SJSA1 (cell line): Measurements from ENCODE around the gene LRRC4B. TPM values are rescaled to one million over a fixed set of nuclear protein-coding genes. Genes with fewer than 3 reads are reported as not detected.

Experiments
- DNase-seq, 2 experiments: peaks; one replicate each; pipeline ENCODE4 v3.0.0-alpha.2; 2015 to 2020; ENCODE audit warnings: low spot score in 2 of 2, low read depth in 1 of 2
- H3K27ac ChIP-seq: fragments of 250-450 bp; sonication (Bioruptor Pico); 2 replicates; pipeline ENCODE4 v1.5.1; 2020; ENCODE audit warnings: mild to moderate bottlenecking, moderate library complexity
- H3K27me3 ChIP-seq: fragments of 250-450 bp; sonication (Bioruptor Pico); replicated peaks from 2 replicates; pipeline ENCODE4 v1.5.1; 2020; ENCODE audit warnings: mild to moderate bottlenecking, moderate library complexity
- H3K36me3 ChIP-seq: fragments of 250-450 bp; sonication (Bioruptor Pico); 2 replicates; pipeline ENCODE4 v1.5.1; 2020; ENCODE audit warnings: mild to moderate bottlenecking
- H3K4me1 ChIP-seq: fragments of 250-450 bp; sonication (Bioruptor Pico); replicated peaks from 2 replicates; pipeline ENCODE4 v1.6.1; 2021; ENCODE audit warnings: mild to moderate bottlenecking
- H3K4me3 ChIP-seq: fragments of 250-450 bp; sonication (Bioruptor Pico); 2 replicates; pipeline ENCODE4 v1.5.1; 2020; ENCODE audit warnings: mild to moderate bottlenecking
- H3K9me3 ChIP-seq: fragments of 250-450 bp; sonication (Bioruptor Pico); replicated peaks from 2 replicates; pipeline ENCODE4 v1.5.1; 2020; ENCODE audit warnings: mild to moderate bottlenecking
- total RNA-seq: library from RNA; depleted of rRNA; stranded (reverse); fragments of >200 nt; shearing (Covaris generic); gene quantifications from 2 replicates; pipeline ENCODE4 v1.2.3, GENCODE V29; 2014

LRRC4B gene
- total RNA-seq, 1 experiment from 2014 or later = not detected

DNA sequence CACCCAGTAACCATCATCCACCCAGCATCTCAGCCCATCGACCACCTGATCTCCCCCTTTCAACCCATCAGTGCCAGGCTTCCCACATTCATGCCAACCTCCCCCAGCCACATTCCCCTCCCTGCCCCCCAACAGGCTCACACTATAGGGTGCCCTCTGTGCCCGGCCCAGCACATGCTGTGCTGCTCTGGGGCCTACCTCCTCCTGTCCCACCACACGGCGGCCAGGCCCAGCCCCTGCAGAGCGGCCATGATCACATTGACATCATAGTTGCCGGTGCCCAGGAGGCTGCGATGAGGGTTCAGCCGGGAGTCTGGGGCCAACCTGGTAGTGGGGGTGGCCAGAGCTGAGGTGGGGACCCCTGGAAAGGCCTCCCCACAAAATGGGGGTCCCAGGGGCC, 60.9 kb downstream of the LRRC4B start:
- no peak for DNase-seq
- Histone ChIP-seq H3K36me3 (0 out of 2 replicates have a peak, but pooled peaks cover 4% of the 10 kb centered on the region), H3K27me3 (no peaks in the 10 kb centered on the region), H3K9me3 (no peaks in the 10 kb centered on the region), H3K4me1 (peaks cover 7% of the 10 kb centered on the region), H3K4me3 (no peak overlapping the region), H3K27ac (no peak overlapping the region)

GRCh38 chr19:50506700-50507099, 61.5 kb downstream of the LRRC4B start:
- no peaks in the 10 kb centered on the region for H3K9me3 ChIP-seq
- H3K4me3 ChIP-seq = no peak overlapping the region
- DNase-seq = no peak
- H3K27ac ChIP-seq = no peak overlapping the region
- 0 out of 2 replicates have a peak, but pooled peaks cover 4% of the 10 kb centered on the region for H3K36me3 ChIP-seq
- H3K4me1 ChIP-seq = peaks cover 7% of the 10 kb centered on the region
- H3K27me3 ChIP-seq = no peaks in the 10 kb centered on the region

- no peaks in the 10 kb centered on the region for H3K27me3 ChIP-seq
- H3K4me3 ChIP-seq = no peak overlapping the region
Measured at GRCh38 chr19:50505856-50506611, 62.2 kb downstream of the LRRC4B start.

GRCh38 chr19:50501568-50502475, 66.4 kb downstream of the LRRC4B start:
- H3K27me3 ChIP-seq = no peaks in the 10 kb centered on the region; the same call in 1 of the 2 replicates
- H3K4me3 ChIP-seq = no peak overlapping the region
- H3K36me3 ChIP-seq = no peaks in the 10 kb centered on the region
- H3K9me3 ChIP-seq = no peaks in the 10 kb centered on the region
- H3K4me1 ChIP-seq = no peaks in the 10 kb centered on the region
- DNase-seq = no peak
- no peak overlapping the region for H3K27ac ChIP-seq

More at GRCh38 chr19:50505856-50506611, 62.2 kb downstream of the LRRC4B start:
- peaks cover 7% of the 10 kb centered on the region for H3K4me1 ChIP-seq
- no peak overlapping the region for H3K27ac ChIP-seq
- DNase-seq = no peak
- 0 out of 2 replicates have a peak, but pooled peaks cover 4% of the 10 kb centered on the region for H3K36me3 ChIP-seq
- no peaks in the 10 kb centered on the region for H3K9me3 ChIP-seq

- H3K4me3 ChIP-seq = no peak overlapping the region
- H3K27ac ChIP-seq = no peak overlapping the region
- DNase-seq = no peak
- H3K9me3 ChIP-seq = no peaks in the 10 kb centered on the region
- no peaks in the 10 kb centered on the region for H3K4me1 ChIP-seq
- no peaks in the 10 kb centered on the region for H3K36me3 ChIP-seq
- no peaks in the 10 kb centered on the region; the same call in 1 of the 2 replicates for H3K27me3 ChIP-seq
Measured at GRCh38 chr19:50501186-50501567, 67.1 kb downstream of the LRRC4B start.

GRCh38 chr19:50500753-50501151, 67.5 kb downstream of the LRRC4B start:
- no peaks in the 10 kb centered on the region; the same call in 1 of the 2 replicates for H3K27me3 ChIP-seq
- no peak overlapping the region for H3K27ac ChIP-seq
- no peaks in the 10 kb centered on the region for H3K4me1 ChIP-seq
- no peaks in the 10 kb centered on the region for H3K36me3 ChIP-seq
- no peak for DNase-seq
- H3K9me3 ChIP-seq = no peaks in the 10 kb centered on the region
- no peak overlapping the region for H3K4me3 ChIP-seq

DNA sequence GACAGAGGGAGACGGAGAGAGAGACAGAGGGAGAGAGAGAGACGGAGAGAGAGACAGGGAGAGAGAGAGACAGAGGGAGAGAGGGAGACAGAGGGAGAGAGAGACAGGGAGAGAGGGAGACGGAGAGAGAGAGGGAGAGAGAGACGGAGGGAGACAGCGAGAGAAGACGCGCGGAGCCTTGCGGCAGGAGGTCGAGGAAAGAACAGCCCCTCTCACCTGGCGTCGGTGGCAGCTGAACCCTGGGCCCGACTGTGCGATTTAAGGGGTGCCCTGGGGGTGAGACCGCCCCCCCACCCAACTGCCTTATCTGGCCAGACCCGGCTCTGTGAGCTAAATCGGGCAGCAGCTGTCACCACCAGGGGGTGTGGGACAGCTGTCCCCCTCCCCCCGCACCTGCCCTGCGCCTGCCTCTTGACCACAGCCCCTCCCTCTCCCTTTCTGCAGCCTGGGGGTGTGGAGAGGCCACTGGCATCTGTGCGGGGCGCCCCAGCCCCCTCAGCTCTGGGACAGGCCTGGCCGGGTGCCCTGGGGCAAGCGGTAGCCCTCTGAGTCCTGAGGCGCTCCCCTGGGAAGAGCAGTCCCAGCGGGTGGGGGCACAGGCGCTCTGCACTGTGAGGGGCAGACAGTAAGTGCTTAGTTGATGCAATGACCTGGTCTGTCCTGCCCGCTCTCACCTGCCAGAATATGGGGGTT, 68.0 kb downstream of the LRRC4B start:
- H3K9me3 ChIP-seq = no peaks in the 10 kb centered on the region
- H3K27ac ChIP-seq = no peak overlapping the region
- H3K27me3 ChIP-seq = no peaks in the 10 kb centered on the region; the same call in 1 of the 2 replicates
- H3K4me1 ChIP-seq = no peaks in the 10 kb centered on the region
- H3K36me3 ChIP-seq = no peaks in the 10 kb centered on the region
- no peak overlapping the region for H3K4me3 ChIP-seq
- no peak for DNase-seq

GRCh38 chr19:50498219-50499056, 69.8 kb downstream of the LRRC4B start:
- no peaks in the 10 kb centered on the region for H3K36me3 ChIP-seq
- H3K27me3 ChIP-seq = no peaks in the 10 kb centered on the region; the same call in 1 of the 2 replicates
- no peaks in the 10 kb centered on the region for H3K9me3 ChIP-seq
- DNase-seq = no peak
- no peak overlapping the region for H3K4me3 ChIP-seq
- H3K4me1 ChIP-seq = no peaks in the 10 kb centered on the region
- H3K27ac ChIP-seq = no peak overlapping the region

GRCh38 chr19:50497022-50497405, 71.2 kb downstream of the LRRC4B start:
- no peak for DNase-seq
- H3K36me3 ChIP-seq = no peaks in the 10 kb centered on the region
- H3K27ac ChIP-seq = no peak overlapping the region
- H3K4me1 ChIP-seq = no peaks in the 10 kb centered on the region
- peaks cover 3% of the 10 kb centered on the region; the same call in 1 of the 2 replicates for H3K27me3 ChIP-seq
- H3K9me3 ChIP-seq = no peaks in the 10 kb centered on the region
- no peak overlapping the region for H3K4me3 ChIP-seq

- H3K4me1 ChIP-seq = no peaks in the 10 kb centered on the region
- H3K27ac ChIP-seq = no peak overlapping the region
- peaks cover 6% of the 10 kb centered on the region; the same call in 1 of the 2 replicates for H3K27me3 ChIP-seq
- no peaks in the 10 kb centered on the region for H3K36me3 ChIP-seq
- no peaks in the 10 kb centered on the region for H3K9me3 ChIP-seq
- no peak overlapping the region for H3K4me3 ChIP-seq
- no peak for DNase-seq
Measured at GRCh38 chr19:50496189-50497021, 71.8 kb downstream of the LRRC4B start.

GRCh38 chr19:50495020-50495531, 73.2 kb downstream of the LRRC4B start:
- Histone ChIP-seq H3K36me3 (no peaks in the 10 kb centered on the region), H3K27ac (no peak overlapping the region), H3K4me3 (no peak overlapping the region), H3K9me3 (no peaks in the 10 kb centered on the region), H3K27me3 (peaks cover 6% of the 10 kb centered on the region; the same call in 1 of the 2 replicates), H3K4me1 (no peaks in the 10 kb centered on the region)
- no peak for DNase-seq
